IMR-90 (cell line): ENCODE measurements around the gene ETV7. TPM values are rescaled to one million over a fixed set of nuclear protein-coding genes. Genes with fewer than 3 reads are reported as not detected.

Experiments used
- ATAC-seq: fragments of 200-7000 bp; cut with Tn5 transposase; 2 replicates; pipeline ENCODE4 v1.9.1; 2020; ENCODE audit warnings: low read depth, mild to moderate bottlenecking, moderate library complexity
- BruUV-seq: library from RNA; stranded (reverse); fragments of 400-500 nt; replicated peaks from 2 replicates; lab custom pipeline; 2021; lab: Mats Ljungman, UMichigan
- CTCF ChIA-PET: fragments of 300-600 bp; formaldehyde crosslinking; extraction: SDS; loops from one replicate; lab custom pipeline; 2021; ENCODE audit warnings: antibody characterized with exemption; lab: Yijun Ruan, JAX
- POLR2A ChIA-PET: fragments of 300-600 bp; sonication (Branson Sonifier 250); formaldehyde crosslinking; loops from one replicate; lab custom pipeline; 2022; ENCODE audit warnings: antibody characterized with exemption; ENCODE audit not compliant: unreplicated experiment; lab: Charles Lee
- DNase-seq: peaks from one replicate; pipeline ENCODE4 v3.0.0; 2013
- H2AFZ ChIP-seq: replicated peaks from 2 replicates; pipeline ENCODE3; 2013; ENCODE audit warnings: low read length, mild to moderate bottlenecking; ENCODE audit not compliant: poor library complexity
- H2AK5ac ChIP-seq: 2 replicates; pipeline ENCODE4 v1.6.1; 2013; ENCODE audit warnings: low read depth, low read length, inconsistent platforms
- H2AK9ac ChIP-seq: replicated peaks from 2 replicates; pipeline ENCODE3; 2013; ENCODE audit warnings: mild to moderate bottlenecking, low read depth, low read length, moderate library complexity; ENCODE audit not compliant: poor library complexity
- H2BK120ac ChIP-seq: 2 replicates; pipeline ENCODE4 v1.6.1; 2013; ENCODE audit warnings: low read depth, low read length, inconsistent platforms
- H2BK15ac ChIP-seq: 3 replicates; pipeline ENCODE4 v1.6.1; 2013; ENCODE audit warnings: low read depth, low read length, inconsistent platforms
- H2BK20ac ChIP-seq: 2 replicates; pipeline ENCODE4 v1.6.1; 2013; ENCODE audit warnings: low read depth, mild to moderate bottlenecking, inconsistent platforms, low read length, moderate library complexity
- H2BK5ac ChIP-seq: 2 replicates; pipeline ENCODE4 v1.6.1; 2013; ENCODE audit warnings: mild to moderate bottlenecking, low read depth, low read length, inconsistent platforms; ENCODE audit not compliant: poor library complexity, severe bottlenecking
- H3K14ac ChIP-seq: replicated peaks from 2 replicates; pipeline ENCODE4 v1.6.1; 2013; ENCODE audit warnings: low read depth, low read length, inconsistent platforms
- H3K18ac ChIP-seq: 2 replicates; pipeline ENCODE4 v1.6.1; 2013; ENCODE audit warnings: low read depth, low read length, control low read depth
- H3K23ac ChIP-seq: 2 replicates; pipeline ENCODE4 v1.6.1; 2013; ENCODE audit warnings: low read depth, low read length, inconsistent platforms
- H3K27ac ChIP-seq: 2 replicates; pipeline ENCODE4 v1.5.1; 2013; ENCODE audit warnings: mild to moderate bottlenecking, control low read depth, low read length; ENCODE audit not compliant: insufficient read depth
- H3K27me3 ChIP-seq: 2 replicates; pipeline ENCODE4 v1.6.1; 2013; ENCODE audit warnings: low read length; ENCODE audit not compliant: control insufficient read depth, insufficient read depth
- H3K36me3 ChIP-seq: 2 replicates; pipeline ENCODE4 v1.6.1; 2013; ENCODE audit warnings: low read length, mixed read lengths; ENCODE audit not compliant: control insufficient read depth, insufficient read depth
- H3K4ac ChIP-seq: 2 replicates; pipeline ENCODE4 v1.6.1; 2013; ENCODE audit warnings: low read depth, low read length, inconsistent platforms
- H3K4me1 ChIP-seq: 2 replicates; pipeline ENCODE4 v1.6.1; 2013; ENCODE audit warnings: low read length, mixed read lengths; ENCODE audit not compliant: control insufficient read depth, insufficient read depth
- H3K4me2 ChIP-seq: 2 replicates; pipeline ENCODE4 v1.6.1; 2013; ENCODE audit warnings: low read depth, mild to moderate bottlenecking, control low read depth, low read length, moderate library complexity
- H3K4me3 ChIP-seq: 2 replicates; pipeline ENCODE4 v1.5.1; 2013; ENCODE audit warnings: low read depth, mild to moderate bottlenecking, control low read depth, low read length, moderate library complexity; ENCODE audit not compliant: insufficient read depth
- H3K56ac ChIP-seq: 2 replicates; pipeline ENCODE4 v1.6.1; 2013; ENCODE audit warnings: low read length, inconsistent platforms; ENCODE audit not compliant: insufficient read depth; ENCODE audit errors: extremely low read depth
- H3K79me1 ChIP-seq, 2 experiments: 2 replicates each; pipeline ENCODE4 v1.6.1; 2013; ENCODE audit warnings: low read length in 2 of 2, inconsistent platforms in 1 of 2, low read depth in 1 of 2
- H3K9ac ChIP-seq: 2 replicates; pipeline ENCODE4 v1.6.1; 2013; ENCODE audit warnings: low read depth, low read length, control low read depth
- H3K9me1 ChIP-seq: 2 replicates; pipeline ENCODE4 v1.6.1; 2013; ENCODE audit warnings: low read length, inconsistent platforms; ENCODE audit not compliant: insufficient read depth
- H3K9me3 ChIP-seq: 2 replicates; pipeline ENCODE4 v1.6.1; 2013; ENCODE audit warnings: low read length; ENCODE audit not compliant: control insufficient read depth, insufficient read depth
- H4K20me1 ChIP-seq: 2 replicates; pipeline ENCODE4 v1.6.1; 2013; ENCODE audit warnings: low read length, inconsistent platforms; ENCODE audit not compliant: insufficient read depth
- H4K5ac ChIP-seq: 2 replicates; pipeline ENCODE4 v1.6.1; 2013; ENCODE audit warnings: mild to moderate bottlenecking, low read depth, low read length, control low read depth
- H4K8ac ChIP-seq, 2 experiments: 2 replicates each; pipeline ENCODE4 v1.6.1; 2013; ENCODE audit warnings: low read depth in 2 of 2, low read length in 2 of 2, control low read depth in 1 of 2, inconsistent platforms in 1 of 2
- H4K91ac ChIP-seq: 2 replicates; pipeline ENCODE4 v1.6.1; 2013; ENCODE audit warnings: low read depth, low read length, inconsistent platforms; ENCODE audit not compliant: insufficient read depth
- BHLHE40 ChIP-seq: fragments of 150-350 bp; IDR thresholded peaks from 2 replicates; pipeline ENCODE4 v1.6.1; 2016; ENCODE audit warnings: mild to moderate bottlenecking, low read depth, low read length
- CHD1 ChIP-seq: IDR thresholded peaks from 2 replicates; pipeline ENCODE4 v1.6.1; 2012; ENCODE audit warnings: low read depth, low read length, improper control_type of control experiment
- NFE2L2 ChIP-seq: fragments of 150-350 bp; IDR thresholded peaks from 2 replicates; pipeline ENCODE4 v1.6.1; 2016; ENCODE audit warnings: low read depth, mild to moderate bottlenecking, low read length
- USF2 ChIP-seq: fragments of 150-350 bp; IDR thresholded peaks from 2 replicates; pipeline ENCODE4 v1.6.1; 2017; ENCODE audit warnings: mild to moderate bottlenecking, antibody characterized with exemption, low read length, low read depth
- WGBS, 2 experiments: methylation state at CpG; one replicate each; pipeline versions ENCODE4 v1.1.5 to v1.1.7; 2013; ENCODE audit warnings: missing lambda C conversion rate in 2 of 2; ENCODE audit not compliant: insufficient read length in 1 of 2; ENCODE audit errors: extremely low coverage in 2 of 2; 5-methylcytosine and 5-hydroxymethylcytosine counted together
- dilution Hi-C: fragments of 300-500 bp; cut with HindIII; formaldehyde crosslinking; loops from one replicate; pipeline ENCODE4 v1.14.3; 2018; ENCODE audit warnings: low sequenced_read_pairs; ENCODE audit not compliant: unreplicated experiment
- in situ Hi-C: fragments of 300-500 bp; cut with MboI; formaldehyde crosslinking; loops from 3 replicates; pipeline ENCODE4 v1.14.3; 2019; ENCODE audit warnings: low sequenced_read_pairs, inconsistent platforms, mixed read lengths
- intact Hi-C: fragments of 100-400 bp; cut with micrococcal nuclease; formaldehyde crosslinking; loops from 2 replicates; pipeline ENCODE4 v1.10.0; 2022
- polyA plus RNA-seq, 3 experiments: library from polyadenylated mRNA; depleted of rRNA; stranded (reverse); fragments of >200 nt; gene quantifications; 2 replicates each; pipeline ENCODE4 v1.2.3, GENCODE V29; 2012; ENCODE audit warnings: low replicate concordance in 1 of 3
- total RNA-seq: library from RNA; depleted of rRNA; stranded (reverse); fragments of >200 nt; gene quantifications from 2 replicates; pipeline ENCODE4 v1.2.3, GENCODE V29; 2012

The ETV7 gene
- total and polyA plus RNA-seq, 2 of the 4 experiments (the other 2 are of a cell fraction), result 0.17 to 0.18 TPM

DNA sequence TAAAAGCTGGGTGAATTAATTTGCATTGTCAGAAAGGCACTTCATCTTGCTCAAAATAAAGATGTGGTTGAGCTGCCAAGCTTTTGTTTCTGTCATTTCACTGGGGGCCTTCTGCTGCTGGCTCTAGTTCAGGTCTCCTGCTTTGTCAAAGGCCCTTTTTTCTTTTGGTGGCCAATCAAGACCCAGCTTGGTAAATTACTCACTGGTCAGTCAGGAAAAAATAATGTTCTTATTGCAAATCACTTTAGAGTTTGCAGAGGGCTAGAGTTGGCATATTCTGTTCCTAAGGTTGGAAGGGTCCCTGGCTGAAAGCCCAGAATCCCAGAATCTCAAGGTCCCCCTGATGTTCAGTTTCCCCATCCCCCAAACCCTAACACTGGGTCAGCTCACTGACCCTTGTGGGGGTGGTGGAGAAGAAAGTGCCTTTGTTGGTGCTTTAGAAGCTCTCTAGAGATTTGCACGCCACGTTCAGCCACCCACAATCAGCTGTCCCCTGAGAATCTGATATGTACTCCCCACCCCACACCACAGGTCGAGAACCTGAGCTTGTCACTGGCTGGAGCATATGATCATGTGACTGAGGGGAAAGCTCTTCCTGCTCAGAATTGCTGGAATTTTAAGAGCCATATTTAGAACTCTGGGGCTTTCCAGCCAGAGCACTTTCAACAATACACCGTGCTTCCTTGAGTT, 29.1 kb downstream of the ETV7 start:
- no CpG with 5 or more reads among the region's 4 CpGs for WGBS, 2 experiments

More for the DNA sequence above, 29.1 kb downstream of the ETV7 start:
- DNase-seq, result peak; percentile 42
- POLR2A ChIA-PET, result interaction anchor here (0.6 kb wide), 1 partner anchor 221 kb away, joined by 5 read pairs; no protein-coding TSS in a partner anchor
- Histone ChIP-seq H3K9me3 (no peaks in the 10 kb centered on the region), H3K27ac (no peak overlapping the region), H2BK20ac (no peak overlapping the region), H4K8ac (peak overlapping the region in 1 of 2 experiments; percentile 29; a peak in 1 of 4 replicates), H2AFZ (no peak overlapping the region), H3K9me1 (no peaks in the 10 kb centered on the region), H3K79me1 (no peaks in the 10 kb centered on the region), H3K18ac (no peak overlapping the region), H3K4ac (no peak overlapping the region), H2BK5ac (no peak overlapping the region), H3K23ac (no peak overlapping the region), H2AK9ac (no peak overlapping the region), H2AK5ac (no peak overlapping the region), H3K14ac (no peak overlapping the region), H2BK15ac (no peak overlapping the region), H3K4me3 (no peak overlapping the region), H3K9ac (no peak overlapping the region), H4K20me1 (no peaks in the 10 kb centered on the region), H4K5ac (peak overlapping the region; percentile 70; the same call in 1 of the 2 replicates), H3K4me1 (peaks cover 7% of the 10 kb centered on the region), H2BK120ac (no peak overlapping the region), H3K36me3 (no peaks in the 10 kb centered on the region), H4K91ac (no peak overlapping the region), H3K56ac (no peak overlapping the region), H3K27me3 (peaks cover 8% of the 10 kb centered on the region), H3K4me2 (no peak overlapping the region)
- BruUV-seq, result no TSS peak
- no peak for TF ChIP-seq CHD1
- no peak for TF ChIP-seq NFE2L2
- no peak for TF ChIP-seq BHLHE40
- peak; percentile 41; the same call in 1 of the 2 replicates for TF ChIP-seq USF2
- CTCF ChIA-PET, result interaction anchor here (1.4 to 1.8 kb wide), 2 partner anchors 17 to 56 kb away, joined by 6 to 8 read pairs; no protein-coding TSS in a partner anchor
- intact Hi-C loops (no loop called here), in situ Hi-C loops (loop anchor here (5.0 kb wide), 1 partner anchor 231 kb away; no protein-coding TSS in a partner anchor), dilution Hi-C loops (no loop called here)
- no peak for ATAC-seq
